ENCODE data around the gene CPTP.

DNA sequence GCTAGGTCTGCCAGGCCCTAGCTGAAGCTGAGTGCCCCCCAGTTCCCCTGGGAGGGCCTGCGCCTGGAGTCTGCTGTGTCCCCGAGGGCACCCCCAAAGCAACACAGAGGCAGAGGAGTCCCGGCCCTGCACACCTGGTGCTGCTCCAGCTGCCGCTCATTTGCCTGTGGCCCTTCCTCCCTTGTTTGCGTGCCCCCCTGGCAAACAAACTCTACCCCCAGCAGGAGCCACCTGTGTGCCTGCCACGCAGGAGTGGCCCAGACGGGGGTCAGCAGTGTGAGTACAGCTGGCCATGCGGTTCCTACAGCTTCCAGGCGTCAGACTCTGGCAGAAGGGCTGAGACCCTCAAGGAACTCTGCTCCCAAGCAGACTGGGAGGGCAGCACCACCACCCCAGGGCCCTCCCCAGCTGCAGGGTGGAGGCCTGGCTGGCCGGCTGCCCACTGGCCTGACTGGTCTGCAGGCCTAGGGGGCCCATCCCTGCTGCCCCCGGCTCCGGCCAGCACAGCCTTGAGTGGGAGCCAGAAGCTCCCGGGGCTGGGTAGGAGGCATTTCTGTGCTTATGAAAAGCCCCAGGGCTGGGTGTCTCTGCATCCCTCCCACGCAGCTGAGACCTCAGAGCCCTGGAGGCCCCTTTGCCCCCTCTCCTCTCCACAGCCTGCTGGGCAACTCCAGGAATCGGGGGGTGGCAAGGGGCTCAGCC is 5.9 kb downstream of the CPTP start:
- TF ChIP-seq POLR2A (IDR thresholded peaks at IDR 0.05; ENCODE audit: low read depth, low read length) (no peak), POLR2AphosphoS5 (IDR thresholded peaks at IDR 0.05; ENCODE audit: low read depth, low read length) (no peak), TAF1 (IDR thresholded peaks at IDR 0.05; ENCODE audit: borderline replicate concordance, low read depth, low read length) (no peak)

All from GM12892 (cell line).